Stimulated activated CD4-positive, alpha-beta T cell treated with anti-CD3 and anti-CD28 coated beads, Interleukin-4, amount 100 ng/mL, for 24 hours (primary cell): Measurements from ENCODE around the gene SEC61G.

Experiments
- DNase-seq: peaks from one replicate; pipeline ENCODE4 v3.0.0-alpha.2; 2020

The SEC61G gene

GRCh38 chr7:54757711-54758110 is 1.3 kb downstream of the SEC61G start:
- no peak for DNase-seq

- no peak for DNase-seq
Measured at GRCh38 chr7:54749200-54749599, 9.8 kb downstream of the SEC61G start.

- DNase-seq: no peak
Measured at GRCh38 chr7:54747234-54747633, 11.8 kb downstream of the SEC61G start.

DNA sequence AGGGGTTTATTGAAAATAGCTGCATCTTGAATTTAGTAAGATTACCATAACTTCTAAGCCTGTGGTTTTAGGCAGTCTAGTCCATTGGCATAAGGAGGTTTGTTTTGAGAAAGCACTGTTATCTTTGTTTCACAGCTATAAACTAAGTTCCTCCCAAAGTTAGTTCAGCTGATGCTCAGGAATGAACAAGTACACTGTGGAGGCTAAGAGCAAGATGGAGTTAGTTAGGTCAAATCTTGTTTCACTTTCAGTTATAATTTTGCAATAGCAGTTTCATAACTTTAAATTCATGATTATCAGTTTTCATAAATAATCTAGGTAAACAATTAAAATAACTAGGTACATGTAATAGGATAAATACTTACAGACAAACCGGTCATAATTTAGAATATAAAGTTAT is 15.4 kb downstream of the SEC61G start:
- no peak for DNase-seq

DNA sequence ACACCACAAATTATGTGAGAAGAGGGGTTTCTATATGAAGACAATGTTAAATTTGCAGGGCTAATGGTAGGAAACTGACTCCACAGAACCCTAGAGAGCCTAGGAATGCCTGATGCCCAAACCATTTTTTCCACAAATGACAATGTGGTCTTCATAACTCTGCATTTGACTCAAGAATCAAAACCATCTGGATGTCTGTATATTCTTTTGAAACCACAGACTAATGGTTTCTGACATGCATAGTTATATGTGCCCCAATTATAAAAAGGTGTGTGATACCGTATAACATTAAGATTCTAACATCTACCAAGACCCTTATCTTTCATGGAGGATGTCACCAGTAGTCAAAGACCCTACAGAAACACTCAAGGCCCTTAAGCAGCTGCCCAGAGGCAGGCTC is 20.3 kb downstream of the SEC61G start:
- no peak for DNase-seq

GRCh38 chr7:54729107-54729506 is 29.9 kb downstream of the SEC61G start:
- no peak for DNase-seq

DNA sequence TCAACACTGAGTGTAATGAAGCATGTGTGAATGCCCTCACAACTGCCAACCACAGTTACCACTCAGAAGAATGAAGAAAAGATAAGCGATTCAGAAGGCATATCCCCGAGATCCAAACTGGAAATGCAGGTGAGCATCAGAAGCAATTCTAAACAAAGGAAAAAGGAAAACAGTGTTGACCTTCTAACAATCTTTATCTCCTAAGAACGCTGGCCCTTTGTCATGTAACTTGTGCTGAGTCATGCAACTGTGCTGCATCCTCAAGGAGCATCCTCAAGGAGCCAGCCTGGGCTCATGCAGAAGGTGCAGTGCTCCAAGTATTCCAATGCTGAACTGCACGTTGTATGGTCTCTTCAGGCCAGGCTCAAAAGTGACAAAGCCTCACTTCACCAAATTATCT is 30.6 kb downstream of the SEC61G start:
- DNase-seq: no peak

- no peak for DNase-seq
Measured at GRCh38 chr7:54725255-54725654, 33.8 kb downstream of the SEC61G start.

GRCh38 chr7:54722502-54722901 is 36.5 kb downstream of the SEC61G start:
- DNase-seq: no peak

GRCh38 chr7:54722026-54722425 is 37.0 kb downstream of the SEC61G start:
- no peak for DNase-seq

GRCh38 chr7:54719974-54720373 is 39.0 kb downstream of the SEC61G start:
- DNase-seq: no peak

DNA sequence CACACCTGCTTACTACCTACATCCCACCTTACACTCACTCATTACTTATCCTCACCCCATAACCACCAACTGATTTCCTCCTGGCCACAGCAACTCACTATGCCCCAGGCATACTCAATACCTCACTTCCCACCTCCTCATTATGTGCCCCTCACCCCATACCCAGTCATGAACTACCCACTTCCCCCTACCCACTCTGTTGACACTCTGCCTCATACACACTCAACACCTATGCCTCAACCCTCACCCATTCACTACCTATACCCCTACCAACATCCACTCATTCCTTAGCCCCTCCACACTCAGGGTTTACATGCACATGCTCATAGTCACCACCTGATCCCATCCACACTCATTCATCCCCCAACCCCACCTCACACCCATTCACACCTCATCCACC is 39.6 kb downstream of the SEC61G start:
- no peak for DNase-seq

- no peak for DNase-seq
Measured at GRCh38 chr7:54712820-54713219, 46.2 kb downstream of the SEC61G start.

GRCh38 chr7:54711900-54712595 is 47.0 kb downstream of the SEC61G start:
- DNase-seq: no peak

DNA sequence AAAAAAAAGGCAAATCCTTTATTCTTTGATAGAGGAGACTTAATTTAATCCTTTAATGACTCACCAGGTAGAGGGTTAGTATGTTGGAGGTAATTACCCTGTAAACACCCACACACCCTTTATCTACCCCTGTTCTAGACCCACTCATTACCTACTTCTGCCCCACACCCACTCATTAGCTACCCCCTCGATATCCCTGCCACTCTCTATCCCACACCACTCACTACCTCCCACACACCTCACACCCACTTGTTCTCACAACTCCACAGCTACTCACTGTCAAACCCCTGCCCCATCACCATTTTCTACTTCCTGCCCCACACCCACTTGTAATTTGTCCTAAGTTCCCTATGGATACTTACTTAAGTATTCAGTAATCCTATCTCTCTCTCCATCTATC is 49.7 kb downstream of the SEC61G start:
- no peak for DNase-seq

GRCh38 chr7:54705436-54705835 is 53.6 kb downstream of the SEC61G start:
- DNase-seq: no peak

DNA sequence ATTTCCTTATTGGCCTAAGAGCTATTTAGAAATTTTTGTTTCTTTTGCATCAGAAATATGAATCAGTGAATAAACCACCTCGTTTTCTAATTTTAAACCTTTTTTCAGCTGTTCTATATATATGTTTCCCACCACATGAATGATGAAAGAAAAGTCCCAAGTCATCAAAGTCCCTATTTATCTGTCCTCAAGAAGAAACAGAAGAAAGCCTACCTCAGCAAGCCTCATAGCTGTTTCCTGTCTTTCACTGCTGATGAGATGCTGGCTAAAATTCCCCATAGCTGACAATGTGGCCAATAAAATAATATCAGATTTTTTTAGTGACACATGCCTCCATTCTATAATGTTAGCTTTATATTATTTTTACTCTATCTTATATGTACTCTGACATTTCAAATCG is 54.2 kb downstream of the SEC61G start:
- no peak for DNase-seq
